GM12878 (cell line): ENCODE measurements around the gene TPST1. TPM values are rescaled to one million over a fixed set of nuclear protein-coding genes. Genes with fewer than 3 reads are reported as not detected.

Source experiments
- CHD2 ChIP-seq: IDR thresholded peaks from 2 replicates; pipeline ENCODE4 v1.6.1; 2011; ENCODE audit warnings: low read depth, low read length, improper control_type of control experiment, borderline replicate concordance
- FOXM1 ChIP-seq: IDR thresholded peaks from 2 replicates; pipeline ENCODE4 v1.6.1; 2012; ENCODE audit warnings: low read depth, mild to moderate bottlenecking, inconsistent platforms, low read length, moderate library complexity
- IKZF2 ChIP-seq, 2 experiments: fragments of 450-650 bp; IDR thresholded peaks; 2 replicates each; pipeline ENCODE4 v1.6.1; 2017; ENCODE audit warnings: mild to moderate bottlenecking in 2 of 2, moderate library complexity in 2 of 2
- LARP7 ChIP-seq: fragments of 450-650 bp; IDR thresholded peaks from 2 replicates; pipeline ENCODE4 v1.6.1; 2017; ENCODE audit warnings: mild to moderate bottlenecking
- MEF2B ChIP-seq: fragments of 450-650 bp; IDR thresholded peaks from 2 replicates; pipeline ENCODE4 v1.6.1; 2018; ENCODE audit warnings: mild to moderate bottlenecking, moderate library complexity; ENCODE audit not compliant: partially characterized antibody, poor library complexity, severe bottlenecking
- NR2F1 ChIP-seq: fragments of 450-650 bp; conservative IDR thresholded peaks from 2 replicates; pipeline ENCODE4 v1.6.1; 2017; ENCODE audit warnings: mild to moderate bottlenecking
- POLR2AphosphoS5 ChIP-seq: IDR thresholded peaks from 2 replicates; pipeline ENCODE4 v1.6.1; 2011; ENCODE audit warnings: mild to moderate bottlenecking, low read length, inconsistent platforms
- polyA plus RNA-seq, 11 experiments: library from polyadenylated mRNA; depleted of rRNA in 4 of 11; unstranded in 6 of 11; stranded (reverse) in 5 of 11; fragments of >200 nt; fragmentation: Nextera tagmentation in 4 of 11; fragmentation: Illumina TruSeq in 1 of 11; extraction: Ambion mirVana in 4 of 11; extraction: Trizol in 1 of 11; gene quantifications; 1 replicate in 1 of 11; 2 replicates in 10 of 11; pipeline versions ENCODE4 v1.2.1 to v1.2.3, GENCODE V29; 2011 to 2016; ENCODE audit warnings: inconsistent platforms in 2 of 11, missing spikeins in 2 of 11, low read depth in 1 of 11
- total RNA-seq, 4 experiments: library from RNA; depleted of rRNA in 3 of 4; stranded (reverse); fragments of >200 nt in 3 of 4; fragmentation: Illumina TruSeq in 1 of 4; extraction: Trizol in 1 of 4; gene quantifications; 2 replicates each; pipeline versions ENCODE4 v1.2.1 to v1.2.3, GENCODE V29; 2013 to 2021
- TF ChIP-seq, protein P1 (sequence below): fragments of 450-650 bp; IDR thresholded peaks from 2 replicates; pipeline ENCODE4 v1.6.1; 2017; ENCODE audit warnings: mild to moderate bottlenecking, low read depth, inconsistent platforms; ENCODE audit not compliant: poor library complexity, severe bottlenecking
- TF ChIP-seq, protein P2 (sequence below): fragments of 450-650 bp; formaldehyde crosslinking; IDR thresholded peaks from 2 replicates; pipeline ENCODE4 v1.5.0; 2022; ENCODE audit warnings: mild to moderate bottlenecking, missing genetic modification characterization

TPST1 gene
- total and polyA plus RNA-seq, 10 of the 15 experiments (the other 5 are each of a cell fraction or from before 2014, with no cell fraction given): 1.1 to 10.6 (median 7.5) TPM

DNA sequence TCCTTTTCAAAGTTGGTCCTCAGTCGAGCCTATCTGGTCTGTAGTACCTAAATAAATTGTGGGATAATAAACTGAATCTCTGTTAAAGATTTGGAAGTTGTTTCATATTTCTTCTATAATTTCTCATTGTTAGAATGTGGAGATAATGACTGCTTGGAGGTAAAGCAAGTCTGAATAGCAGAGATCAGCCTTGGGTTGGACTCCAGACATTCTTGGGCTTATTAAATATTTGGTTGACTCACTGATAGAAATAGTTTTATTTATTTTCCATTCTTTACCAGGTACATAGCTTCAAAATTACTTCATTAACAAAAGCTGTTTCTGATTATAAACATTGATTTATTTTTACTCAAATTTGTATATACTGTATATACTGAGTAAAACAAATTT is 34.3 kb downstream of the TPST1 start (continued):
- no peak for TF ChIP-seq POLR2AphosphoS5
- TF ChIP-seq LARP7: no peak
- TF ChIP-seq, protein P1, sequence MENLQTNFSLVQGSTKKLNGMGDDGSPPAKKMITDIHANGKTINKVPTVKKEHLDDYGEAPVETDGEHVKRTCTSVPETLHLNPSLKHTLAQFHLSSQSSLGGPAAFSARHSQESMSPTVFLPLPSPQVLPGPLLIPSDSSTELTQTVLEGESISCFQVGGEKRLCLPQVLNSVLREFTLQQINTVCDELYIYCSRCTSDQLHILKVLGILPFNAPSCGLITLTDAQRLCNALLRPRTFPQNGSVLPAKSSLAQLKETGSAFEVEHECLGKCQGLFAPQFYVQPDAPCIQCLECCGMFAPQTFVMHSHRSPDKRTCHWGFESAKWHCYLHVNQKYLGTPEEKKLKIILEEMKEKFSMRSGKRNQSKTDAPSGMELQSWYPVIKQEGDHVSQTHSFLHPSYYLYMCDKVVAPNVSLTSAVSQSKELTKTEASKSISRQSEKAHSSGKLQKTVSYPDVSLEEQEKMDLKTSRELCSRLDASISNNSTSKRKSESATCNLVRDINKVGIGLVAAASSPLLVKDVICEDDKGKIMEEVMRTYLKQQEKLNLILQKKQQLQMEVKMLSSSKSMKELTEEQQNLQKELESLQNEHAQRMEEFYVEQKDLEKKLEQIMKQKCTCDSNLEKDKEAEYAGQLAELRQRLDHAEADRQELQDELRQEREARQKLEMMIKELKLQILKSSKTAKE: no peak
- TF ChIP-seq MEF2B: no peak
- no peak for TF ChIP-seq CHD2
- no peak for TF ChIP-seq IKZF2 (IDR thresholded peaks at IDR 0.05)
- no peak for TF ChIP-seq FOXM1
- TF ChIP-seq NR2F1: no peak
- TF ChIP-seq, protein P2, sequence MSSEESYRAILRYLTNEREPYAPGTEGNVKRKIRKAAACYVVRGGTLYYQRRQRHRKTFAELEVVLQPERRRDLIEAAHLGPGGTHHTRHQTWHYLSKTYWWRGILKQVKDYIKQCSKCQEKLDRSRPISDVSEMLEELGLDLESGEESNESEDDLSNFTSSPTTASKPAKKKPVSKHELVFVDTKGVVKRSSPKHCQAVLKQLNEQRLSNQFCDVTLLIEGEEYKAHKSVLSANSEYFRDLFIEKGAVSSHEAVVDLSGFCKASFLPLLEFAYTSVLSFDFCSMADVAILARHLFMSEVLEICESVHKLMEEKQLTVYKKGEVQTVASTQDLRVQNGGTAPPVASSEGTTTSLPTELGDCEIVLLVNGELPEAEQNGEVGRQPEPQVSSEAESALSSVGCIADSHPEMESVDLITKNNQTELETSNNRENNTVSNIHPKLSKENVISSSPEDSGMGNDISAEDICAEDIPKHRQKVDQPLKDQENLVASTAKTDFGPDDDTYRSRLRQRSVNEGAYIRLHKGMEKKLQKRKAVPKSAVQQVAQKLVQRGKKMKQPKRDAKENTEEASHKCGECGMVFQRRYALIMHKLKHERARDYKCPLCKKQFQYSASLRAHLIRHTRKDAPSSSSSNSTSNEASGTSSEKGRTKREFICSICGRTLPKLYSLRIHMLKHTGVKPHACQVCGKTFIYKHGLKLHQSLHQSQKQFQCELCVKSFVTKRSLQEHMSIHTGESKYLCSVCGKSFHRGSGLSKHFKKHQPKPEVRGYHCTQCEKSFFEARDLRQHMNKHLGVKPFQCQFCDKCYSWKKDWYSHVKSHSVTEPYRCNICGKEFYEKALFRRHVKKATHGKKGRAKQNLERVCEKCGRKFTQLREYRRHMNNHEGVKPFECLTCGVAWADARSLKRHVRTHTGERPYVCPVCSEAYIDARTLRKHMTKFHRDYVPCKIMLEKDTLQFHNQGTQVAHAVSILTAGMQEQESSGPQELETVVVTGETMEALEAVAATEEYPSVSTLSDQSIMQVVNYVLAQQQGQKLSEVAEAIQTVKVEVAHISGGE (CRISPR knock-in tag): no peak
- TF ChIP-seq, all 136 proteins: peak for 0
